NCI-H2029 treated with DMSO at 0.1 percent for 48 hours (cell line): Measurements from ENCODE around the gene ATG16L2.
"Not testable (repeated sequence)": the region's sequence is repeated elsewhere in the genome, so short reads cannot be mapped to it uniquely, and the experiment has no call there.

Experiments
- DNase-seq: peaks from one replicate; lab custom pipeline; 2025; lab: John Stamatoyannopoulos, UW

ATG16L2 gene

DNA sequence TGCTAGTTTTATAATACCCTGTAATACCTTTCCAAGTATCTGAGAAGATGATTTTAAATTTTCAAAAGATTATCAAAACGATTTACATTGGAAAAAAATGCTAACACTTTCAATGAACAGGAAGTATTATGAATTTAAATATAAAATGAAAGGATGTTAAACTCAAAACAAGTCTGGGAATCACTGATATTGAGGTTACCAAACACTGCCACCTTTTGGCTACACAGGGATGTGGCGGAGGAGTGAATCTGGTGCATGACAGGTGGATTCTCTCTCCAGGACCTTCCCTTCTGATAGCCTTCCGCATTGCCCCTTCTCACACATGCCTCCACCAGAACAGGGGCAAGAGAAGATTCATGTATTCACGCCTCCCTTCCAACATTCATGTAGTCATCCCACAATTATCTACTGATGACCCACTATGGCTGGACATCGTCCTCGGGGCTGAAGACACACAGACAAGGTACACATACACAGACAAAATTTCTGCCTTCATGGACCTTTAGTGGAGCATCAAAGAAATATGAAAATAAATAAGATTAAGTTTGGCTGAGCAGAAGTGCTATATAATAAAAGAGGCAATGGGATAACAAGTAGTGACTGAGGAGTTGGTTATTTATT is 34.7 kb downstream of the ATG16L2 start:
- no peak for DNase-seq

DNA sequence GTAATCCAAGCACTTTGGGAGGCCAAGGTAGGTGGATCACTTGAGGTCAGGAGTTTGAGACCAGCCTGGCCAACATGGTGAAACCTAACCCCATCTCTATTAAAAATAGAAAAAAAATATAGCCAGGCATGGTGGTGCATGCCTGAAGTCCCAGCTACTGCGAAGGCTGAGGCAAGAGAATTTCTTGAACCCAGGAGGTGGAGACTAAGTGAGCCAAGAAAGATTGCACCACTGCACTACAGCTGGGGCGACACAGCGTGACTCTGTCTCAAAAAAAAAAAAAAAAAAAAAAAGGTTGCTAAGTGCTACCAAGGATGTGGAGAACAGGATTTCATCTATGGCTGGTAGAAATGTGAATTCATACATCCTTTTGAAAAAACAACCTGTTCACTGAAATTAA is 36.6 kb downstream of the ATG16L2 start:
- DNase-seq = no peak

DNA sequence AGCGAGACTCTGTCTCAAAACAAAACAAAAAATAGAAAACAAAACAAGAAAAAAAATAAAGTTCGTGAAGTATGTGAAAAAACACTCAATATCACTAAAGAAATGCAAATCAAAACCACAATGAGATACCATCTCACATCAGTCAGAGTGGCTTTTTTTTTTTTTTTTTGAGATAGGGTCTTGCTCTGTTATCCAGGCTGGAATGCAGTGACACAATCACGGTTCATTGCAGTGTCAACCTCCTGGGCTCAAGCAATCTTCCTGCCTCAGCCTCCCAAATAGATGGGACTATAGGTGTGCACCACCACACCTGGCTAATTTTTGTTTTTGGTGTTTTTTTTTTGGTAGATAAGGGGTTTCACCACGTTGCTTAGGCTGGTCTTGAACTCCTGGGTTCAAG is 37.5 kb downstream of the ATG16L2 start:
- DNase-seq = no peak

DNA sequence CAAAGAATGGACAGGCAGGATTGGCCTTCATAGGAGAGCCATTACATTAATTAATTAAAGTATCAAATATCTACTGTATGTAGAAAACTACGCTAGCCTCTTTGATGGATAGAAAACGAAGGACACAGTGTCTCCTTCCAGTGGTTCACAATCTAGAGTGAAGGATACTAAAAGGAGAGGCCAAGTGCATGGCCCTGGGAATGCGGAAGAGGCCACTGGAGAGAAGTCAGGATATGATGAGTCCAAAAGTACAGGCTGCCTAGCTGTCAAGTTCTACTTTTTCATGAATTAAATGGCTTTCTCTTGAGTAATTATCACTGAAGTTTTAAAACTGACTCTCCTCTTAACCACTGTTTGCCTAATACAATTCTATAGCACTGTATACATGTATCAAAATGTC is 41.9 kb downstream of the ATG16L2 start:
- DNase-seq = no peak

DNA sequence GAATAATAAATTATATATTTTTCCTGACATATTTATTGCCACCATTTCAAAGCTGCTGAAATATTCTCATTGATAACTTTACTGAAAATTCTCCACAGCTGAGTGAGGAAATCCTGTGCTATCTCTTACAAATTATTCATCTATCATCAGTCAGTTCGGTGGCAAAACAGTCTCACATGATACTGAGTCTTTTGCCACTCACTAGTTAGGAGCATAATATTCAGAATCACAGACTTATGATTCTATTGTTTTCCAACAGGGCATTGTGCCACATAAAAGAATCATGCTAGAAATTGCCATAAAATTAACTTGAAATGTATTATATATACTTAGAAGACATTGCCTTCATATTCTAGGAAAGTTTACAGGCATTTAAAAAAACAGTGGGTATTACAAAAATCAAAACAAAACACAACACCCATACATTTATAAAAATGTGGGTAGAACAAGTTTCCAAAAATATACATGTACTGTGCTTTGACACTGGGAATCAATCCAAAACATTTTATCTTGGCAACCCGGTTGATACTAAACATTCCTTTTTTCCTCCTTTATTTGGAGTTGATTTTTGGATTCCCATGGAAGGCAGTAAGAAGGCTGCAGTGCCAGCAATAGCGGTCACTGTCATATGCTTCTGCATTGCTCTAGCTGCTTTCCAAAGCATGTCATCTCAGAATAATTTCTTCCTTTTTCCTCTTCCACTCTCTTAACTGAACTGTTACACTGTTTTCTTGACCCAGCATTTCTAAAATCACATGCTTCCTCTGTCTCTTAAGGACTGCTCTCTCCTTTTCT is 42.5 kb downstream of the ATG16L2 start:
- DNase-seq = no peak

DNA sequence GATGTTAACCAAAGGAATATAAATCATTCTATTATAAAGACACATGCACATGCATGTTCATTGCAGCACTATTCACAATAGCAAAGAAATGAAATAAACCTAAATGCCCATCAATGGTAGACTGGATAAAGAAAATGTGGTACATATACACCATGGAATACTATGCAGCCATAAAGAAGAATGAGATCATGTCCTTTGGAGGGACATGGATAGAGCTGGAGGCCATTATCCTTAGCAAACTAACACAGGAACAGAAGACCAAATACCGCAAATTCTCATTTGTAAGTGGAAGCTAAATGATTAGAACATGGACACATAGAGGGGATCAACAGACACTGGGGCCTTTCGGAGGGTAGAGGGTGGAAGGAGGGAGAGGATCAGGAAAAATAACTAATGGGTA is 44.1 kb downstream of the ATG16L2 start:
- not testable (repeated sequence) for DNase-seq

DNA sequence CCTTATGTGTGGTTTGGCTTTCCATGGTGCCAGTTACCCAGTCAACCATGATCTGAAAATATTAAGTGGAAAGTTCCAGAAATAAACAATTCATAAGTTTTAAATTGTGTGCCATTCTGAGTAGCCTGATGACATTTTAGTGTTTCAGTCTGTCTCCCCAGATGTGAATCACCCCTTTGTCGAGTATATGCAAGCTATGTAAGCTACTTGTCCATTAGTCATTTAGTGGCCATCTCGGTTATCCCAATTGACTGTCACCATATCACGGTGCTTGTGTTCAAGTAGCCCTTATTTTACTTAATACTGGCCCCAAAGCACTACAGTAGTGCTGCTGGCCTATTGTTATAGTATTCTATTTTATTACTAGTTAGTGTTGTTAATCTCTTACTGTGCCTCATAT is 44.9 kb downstream of the ATG16L2 start:
- DNase-seq = no peak

DNA sequence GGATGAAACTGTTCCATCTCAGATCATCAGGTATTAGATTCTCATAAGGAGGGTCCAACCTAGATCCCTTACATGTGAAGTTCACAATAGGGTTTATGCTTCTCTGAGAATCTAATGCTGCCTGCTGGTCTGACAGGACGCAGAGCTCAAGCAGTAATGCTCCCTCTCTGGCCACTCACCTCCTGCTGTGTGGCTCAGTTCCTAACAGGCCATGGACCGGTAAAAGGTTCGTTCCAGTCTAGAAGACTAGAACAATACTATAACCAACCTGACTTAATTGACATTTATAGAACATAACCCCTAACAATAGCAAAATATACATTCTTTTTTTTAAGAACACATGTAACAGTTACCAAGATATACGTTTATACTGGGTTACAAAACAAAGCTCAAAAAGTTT is 45.8 kb downstream of the ATG16L2 start:
- no peak for DNase-seq

DNA sequence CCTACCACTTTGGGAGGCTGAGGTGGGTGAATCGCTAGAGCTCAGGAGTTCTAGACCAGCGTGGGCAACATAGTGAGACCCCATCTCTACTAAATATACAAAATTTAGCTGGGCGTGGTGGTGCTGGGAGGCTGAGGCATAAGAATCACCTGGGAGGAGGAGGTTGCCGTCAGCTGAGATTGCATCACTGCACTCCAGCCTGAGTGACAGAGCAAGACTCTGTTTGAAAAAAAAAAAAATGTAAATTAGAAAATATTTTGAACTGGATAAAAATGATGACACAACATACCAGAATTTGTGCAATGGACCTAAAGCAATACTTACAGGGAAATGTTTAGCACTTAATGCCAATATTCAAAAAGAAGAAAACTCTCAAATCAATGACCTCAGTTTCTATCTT is 46.4 kb downstream of the ATG16L2 start:
- DNase-seq = no peak

DNA sequence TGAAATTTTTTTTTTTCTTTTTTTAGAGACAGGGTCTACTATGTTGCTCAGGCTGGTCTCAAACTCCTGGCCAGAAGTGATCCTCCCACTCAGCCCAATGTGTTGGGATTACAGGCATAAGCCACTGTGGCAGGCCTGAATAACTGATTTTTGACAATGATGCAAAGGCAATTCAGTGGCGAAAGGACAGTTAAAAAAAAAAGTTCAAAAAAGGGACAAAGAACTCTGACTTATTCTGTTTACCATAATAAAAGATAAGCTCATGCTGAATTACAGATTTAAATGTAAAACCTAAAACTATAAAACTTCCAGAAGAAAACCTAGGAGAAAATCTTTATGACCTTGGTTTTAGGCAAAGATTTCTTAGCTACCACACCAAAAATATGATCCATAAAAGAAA is 48.9 kb downstream of the ATG16L2 start:
- no peak for DNase-seq

DNA sequence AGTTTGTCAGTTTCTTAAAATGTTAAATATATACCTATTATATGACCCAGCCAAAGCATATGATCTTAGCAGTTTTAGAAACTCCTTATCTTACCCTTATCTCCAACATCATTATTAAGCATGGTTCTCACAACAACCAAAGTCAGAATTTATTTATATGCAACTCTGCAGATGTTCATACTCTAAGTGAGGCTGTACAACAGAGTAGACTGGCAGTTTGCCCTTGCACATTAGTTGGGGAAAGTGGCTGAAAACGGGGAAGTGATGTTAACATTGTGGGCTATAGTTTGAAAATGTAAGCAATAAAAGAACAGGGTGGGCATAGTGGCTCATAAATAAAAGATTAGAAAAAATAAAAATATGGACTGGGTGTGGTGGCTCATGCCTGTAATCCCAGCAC is 49.7 kb downstream of the ATG16L2 start:
- DNase-seq = no peak

DNA sequence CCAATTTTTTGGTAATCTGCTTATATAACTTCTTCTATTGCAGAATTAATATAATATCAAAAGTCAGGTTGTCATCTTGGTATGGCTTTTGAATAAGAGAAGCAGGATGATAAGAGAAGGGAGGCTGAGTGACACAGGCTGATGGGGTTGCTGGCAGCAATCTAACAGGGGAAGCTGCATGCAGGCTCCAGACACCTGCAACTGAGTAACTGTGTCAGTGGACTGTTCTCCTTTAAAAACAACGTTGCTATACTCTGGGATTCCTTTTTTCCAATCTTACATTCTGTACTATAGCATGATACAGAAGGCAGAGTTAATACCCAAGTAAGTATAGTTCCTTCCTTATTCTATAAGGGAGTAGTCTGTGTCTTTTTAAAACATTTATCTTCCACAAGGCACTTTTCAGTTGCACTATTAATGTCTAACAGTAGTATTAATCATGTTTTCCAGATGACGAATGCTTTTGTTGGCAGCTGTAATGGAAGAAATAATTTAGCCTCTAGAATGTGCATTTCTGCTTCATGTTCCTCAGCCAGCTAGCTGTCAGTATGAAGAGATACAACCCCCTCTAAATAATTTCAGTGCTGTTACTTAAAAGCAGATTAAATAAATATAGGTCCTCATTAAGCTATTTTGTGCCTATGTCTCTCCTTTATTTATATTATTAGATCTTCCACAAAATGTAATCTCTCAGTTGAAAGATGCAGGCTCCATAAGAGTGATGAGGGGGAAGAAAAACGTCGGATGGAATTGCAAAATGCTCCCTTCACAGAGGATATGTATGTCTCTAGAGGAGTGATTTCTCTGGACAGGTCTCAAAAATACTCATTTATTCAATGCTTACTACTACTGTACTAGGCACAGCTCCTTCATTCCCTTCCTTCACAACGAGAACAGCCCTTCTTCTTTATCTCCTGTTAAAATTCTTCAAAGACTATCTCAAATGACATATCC is 50.8 kb downstream of the ATG16L2 start:
- DNase-seq = no peak

DNA sequence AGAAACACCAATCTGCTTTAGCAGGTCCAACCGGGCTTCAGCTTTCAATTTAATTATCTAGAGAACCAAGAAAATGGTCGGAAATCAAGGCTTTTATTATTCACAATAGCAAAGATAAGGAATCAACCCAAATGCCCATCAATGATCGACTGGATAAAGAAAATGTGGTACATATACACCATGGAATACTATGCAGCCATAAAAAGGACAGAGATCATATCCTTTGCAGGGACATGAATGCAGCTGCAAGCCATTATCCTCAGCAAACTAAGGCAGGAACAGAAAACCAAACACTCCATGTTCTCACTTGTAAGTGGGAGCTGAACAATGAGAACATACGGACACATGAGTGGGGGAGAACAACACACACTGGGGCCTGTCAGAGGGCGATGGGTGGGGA is 53.8 kb downstream of the ATG16L2 start:
- no peak for DNase-seq

DNA sequence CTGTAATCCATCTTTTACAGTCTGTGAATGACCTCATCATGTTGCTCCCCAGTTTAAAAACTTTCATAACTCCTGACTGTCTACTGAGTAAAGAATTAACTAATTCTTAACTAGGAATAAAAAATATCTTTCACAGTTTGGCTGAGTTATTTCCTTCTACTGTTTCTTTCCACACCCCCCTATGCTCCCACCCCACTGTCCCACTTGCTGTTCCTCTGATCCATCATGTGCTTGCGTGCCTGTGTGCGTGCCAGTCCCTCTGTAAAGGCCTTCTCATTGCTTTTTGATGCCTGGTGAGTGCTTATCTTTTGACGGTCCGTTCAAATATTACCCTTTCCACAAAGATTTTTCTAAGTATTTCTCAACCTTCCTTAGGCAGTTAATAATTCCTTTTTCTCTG is 55.6 kb downstream of the ATG16L2 start:
- DNase-seq = no peak

DNA sequence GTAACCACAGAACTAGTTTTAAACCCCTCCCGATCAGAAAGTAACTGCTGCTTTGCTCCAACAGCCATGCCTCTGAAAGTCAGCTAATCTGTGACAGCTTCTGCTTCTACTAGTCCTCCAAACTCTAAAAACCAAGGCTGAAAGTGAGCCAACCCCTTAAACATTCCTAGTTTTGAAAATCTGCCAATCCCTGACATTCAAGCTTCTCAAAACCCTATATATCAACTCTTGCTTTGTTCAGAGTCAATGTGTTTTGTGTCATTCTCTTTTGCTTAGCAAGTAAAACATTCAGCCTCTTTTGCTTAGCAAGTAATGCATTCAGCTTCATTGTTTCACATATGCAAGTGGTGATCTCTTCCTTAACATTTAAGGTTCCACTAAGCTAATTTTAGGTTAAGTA is 56.9 kb downstream of the ATG16L2 start:
- DNase-seq = no peak

DNA sequence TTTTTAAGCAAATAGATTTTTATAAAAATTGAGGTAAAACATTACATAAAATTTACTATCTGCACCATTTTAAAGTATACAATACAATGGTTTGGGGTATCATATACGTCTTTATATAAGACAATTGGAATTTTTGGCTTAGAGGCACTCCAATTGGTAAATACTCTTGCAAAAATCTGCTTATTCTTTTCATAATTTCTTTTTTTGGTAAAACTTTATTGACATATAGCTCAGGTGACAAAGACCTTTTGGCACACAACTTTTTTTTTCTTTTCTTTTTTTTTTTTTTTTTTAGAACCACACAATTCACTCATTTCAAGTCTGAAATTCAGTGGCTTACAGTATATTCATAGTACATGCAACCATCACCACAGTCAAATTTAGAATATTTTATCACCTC is 57.8 kb downstream of the ATG16L2 start:
- no peak for DNase-seq

DNA sequence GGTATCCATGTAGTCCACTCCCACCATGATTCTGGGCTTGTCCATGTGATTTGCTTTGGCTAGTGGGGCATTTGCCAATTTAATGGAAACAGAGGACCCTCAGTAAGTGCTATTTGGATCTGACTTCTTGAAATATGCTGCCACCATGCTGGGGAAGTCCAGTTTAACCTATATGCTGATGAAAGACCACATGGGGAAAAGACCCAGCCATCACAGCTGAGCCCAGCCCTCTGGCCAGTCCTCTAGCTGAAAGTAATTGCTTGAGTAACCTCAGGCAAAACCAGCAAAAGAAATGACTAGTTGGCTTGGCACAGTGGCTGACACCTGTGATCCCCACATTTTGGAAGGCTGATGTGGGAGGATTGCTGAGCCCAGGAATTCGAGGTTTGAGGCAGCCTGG is 61.5 kb downstream of the ATG16L2 start:
- no peak for DNase-seq

DNA sequence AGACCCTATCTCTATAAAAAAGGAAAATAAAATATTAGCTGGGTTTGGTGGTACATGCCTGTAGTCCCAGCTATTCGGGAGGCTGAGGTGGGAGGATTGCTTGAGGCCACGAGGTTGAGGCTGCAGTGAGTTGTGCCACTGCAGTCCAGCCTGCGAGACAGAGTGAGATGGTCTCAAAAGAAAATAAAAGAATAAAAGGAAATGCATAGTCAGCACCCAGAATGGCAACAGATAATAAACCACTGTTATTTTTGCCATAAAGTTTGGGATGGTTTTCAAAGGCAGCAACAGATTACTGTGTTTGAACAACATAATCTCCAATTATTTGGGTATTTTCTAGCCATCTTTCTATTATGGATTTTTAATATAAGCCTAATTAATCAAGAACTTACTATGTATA is 61.9 kb downstream of the ATG16L2 start:
- DNase-seq = no peak
